VCaP (cell line): ENCODE results near the gene PRKCZ.

Experiments
- H3K27ac ChIP-seq: fragments of 450-650 bp; 2 replicates; pipeline ENCODE4 v1.5.1; 2017
- CTCF ChIP-seq: fragments of 450-650 bp; conservative IDR thresholded peaks from 2 replicates; pipeline ENCODE4 v1.5.1; 2017; ENCODE audit warnings: mild to moderate bottlenecking, moderate library complexity

Gene PRKCZ

GRCh38 chr1:2228694-2229036, 178.5 kb downstream of the PRKCZ start:
- no peak for TF ChIP-seq CTCF
- H3K27ac ChIP-seq: peak overlapping the region; percentile 93

GRCh38 chr1:2229037-2229864, 179.0 kb downstream of the PRKCZ start:
- TF ChIP-seq CTCF: 0 out of 2 replicates have a peak, but pooled peaks have one; percentile 14
- peak overlapping the region; percentile 93 for H3K27ac ChIP-seq

- TF ChIP-seq CTCF: no peak
- peak overlapping the region; percentile 93 for H3K27ac ChIP-seq
These were observed 179.9 kb downstream of the PRKCZ start for GRCh38 chr1:2229911-2230731.

- H3K27ac ChIP-seq: peak overlapping the region; percentile 93
- no peak for TF ChIP-seq CTCF
These were observed 180.7 kb downstream of the PRKCZ start for GRCh38 chr1:2230781-2231531.

DNA sequence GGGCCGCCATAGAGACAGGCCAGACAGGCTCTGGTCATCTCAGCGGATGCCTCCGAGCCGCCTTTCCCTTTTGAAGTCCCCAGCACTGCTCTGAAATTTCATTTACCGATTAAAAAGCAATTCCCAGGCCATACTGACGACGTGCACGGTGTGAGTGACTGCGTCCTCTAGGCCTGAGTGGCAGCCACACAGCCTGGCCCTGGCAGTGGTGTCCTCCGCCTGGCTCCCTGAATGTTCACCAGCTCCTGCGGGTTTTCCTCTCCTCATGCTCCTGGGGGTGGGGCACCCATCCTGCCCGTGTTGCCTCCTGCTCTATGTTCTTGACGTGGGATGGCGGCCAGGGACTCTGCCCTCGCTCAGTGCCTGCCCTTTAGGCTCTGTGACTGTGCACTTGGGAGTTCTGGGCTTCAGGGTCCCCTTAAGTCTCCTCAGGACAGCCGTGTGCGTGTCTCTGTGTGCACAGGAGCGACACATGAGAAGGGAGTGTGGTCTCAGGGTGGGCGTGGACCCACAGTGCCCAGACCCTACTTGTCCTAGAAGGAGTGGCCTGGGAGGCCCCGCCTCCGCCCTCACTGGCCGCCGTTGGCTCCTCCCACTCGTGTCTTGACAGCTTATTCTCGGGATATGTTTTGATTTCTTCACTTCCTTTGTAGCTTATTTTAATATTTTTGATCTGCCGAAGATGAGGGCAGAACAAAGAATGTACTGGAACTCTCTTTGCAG, 181.5 kb downstream of the PRKCZ start:
- peak overlapping the region; percentile 93 for H3K27ac ChIP-seq
- TF ChIP-seq CTCF: no peak

DNA sequence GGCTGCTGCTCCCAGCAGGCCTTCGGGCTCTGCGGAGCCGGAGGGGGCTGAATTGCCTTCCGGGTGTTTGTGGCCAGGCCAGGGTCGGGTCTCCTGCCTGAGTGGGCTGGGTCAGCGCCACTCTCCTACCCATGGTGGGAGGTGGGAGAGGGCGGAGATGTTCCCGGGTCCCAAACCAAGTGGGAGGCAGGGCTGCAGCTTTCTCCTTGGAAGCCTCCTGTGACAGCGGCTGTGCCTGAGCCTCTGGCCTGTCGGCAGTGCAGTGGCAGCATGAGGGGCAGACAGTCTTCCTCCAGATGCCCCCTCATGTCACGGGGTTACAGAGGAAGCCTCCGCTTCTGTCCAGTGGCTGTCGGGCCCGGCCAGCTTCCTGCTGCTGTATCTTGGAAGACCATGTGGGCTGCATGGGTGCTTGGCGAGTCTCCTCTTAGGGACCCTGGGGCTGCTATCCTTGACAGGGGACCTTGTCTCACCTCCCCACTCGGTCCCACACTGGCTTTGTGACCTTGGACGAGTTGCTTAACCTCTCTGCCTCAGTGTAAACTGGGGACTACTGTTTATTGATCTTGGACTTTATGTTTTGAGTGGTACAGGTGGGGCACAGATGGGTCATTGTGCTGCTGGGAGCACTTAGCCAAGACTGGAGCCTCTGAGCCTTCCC, 182.2 kb downstream of the PRKCZ start:
- H3K27ac ChIP-seq: peak overlapping the region; percentile 93
- TF ChIP-seq CTCF: no peak
